ENCODE data around the gene FBF1. TPM values are rescaled to one million over a fixed set of nuclear protein-coding genes. Genes with fewer than 3 reads are reported as not detected.

FBF1 gene, protein sequence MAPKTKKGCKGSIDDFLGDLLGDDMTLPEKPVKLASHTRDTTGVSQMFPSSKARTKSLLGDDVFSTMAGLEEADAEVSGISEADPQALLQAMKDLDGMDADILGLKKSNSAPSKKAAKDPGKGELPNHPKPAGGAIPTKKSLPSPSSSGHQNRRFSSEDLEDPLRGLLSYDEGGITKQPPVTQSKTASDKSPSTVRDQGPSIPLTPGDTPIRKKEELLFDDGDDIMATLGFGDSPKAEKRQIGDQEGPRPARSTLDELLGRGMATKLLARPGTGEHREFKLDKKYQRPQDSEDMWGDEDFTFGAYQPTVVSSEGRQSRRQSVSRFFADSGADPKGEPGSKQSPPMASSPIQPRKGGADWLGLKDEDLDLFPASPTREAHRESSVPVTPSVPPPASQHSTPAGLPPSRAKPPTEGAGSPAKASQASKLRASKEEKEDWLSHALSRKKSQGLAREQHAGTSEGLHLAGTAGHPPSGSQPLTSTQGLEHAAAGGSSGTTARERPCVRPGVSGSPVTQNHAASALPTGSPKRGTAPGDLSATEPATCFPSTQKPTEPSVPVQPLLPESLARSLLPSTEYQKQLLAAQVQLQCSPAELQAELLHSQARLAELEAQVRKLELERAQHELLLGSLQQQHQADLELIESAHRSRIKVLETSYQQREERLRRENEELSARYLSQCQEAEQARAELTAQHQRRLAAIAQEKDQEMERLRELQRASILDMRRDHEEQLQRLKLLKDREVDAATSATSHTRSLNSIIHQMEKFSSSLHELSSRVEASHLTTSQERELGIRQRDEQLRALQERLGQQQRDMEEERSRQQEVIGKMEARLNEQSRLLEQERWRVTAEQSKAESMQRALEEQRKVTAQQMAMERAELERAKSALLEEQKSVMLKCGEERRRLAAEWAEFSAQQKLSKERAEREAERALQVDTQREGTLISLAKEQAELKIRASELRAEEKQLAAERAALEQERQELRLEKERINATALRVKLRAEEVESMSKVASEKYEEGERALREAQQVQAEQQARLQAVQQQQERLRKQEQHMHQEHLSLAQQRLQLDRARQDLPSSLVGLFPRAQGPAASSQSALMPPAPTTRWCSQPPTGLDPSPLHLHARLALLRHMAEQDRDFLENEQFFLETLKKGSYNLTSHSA
- 10.0 TPM for polyA plus RNA-seq (2012; ENCODE audit: insufficient read length, low read depth)

DNA sequence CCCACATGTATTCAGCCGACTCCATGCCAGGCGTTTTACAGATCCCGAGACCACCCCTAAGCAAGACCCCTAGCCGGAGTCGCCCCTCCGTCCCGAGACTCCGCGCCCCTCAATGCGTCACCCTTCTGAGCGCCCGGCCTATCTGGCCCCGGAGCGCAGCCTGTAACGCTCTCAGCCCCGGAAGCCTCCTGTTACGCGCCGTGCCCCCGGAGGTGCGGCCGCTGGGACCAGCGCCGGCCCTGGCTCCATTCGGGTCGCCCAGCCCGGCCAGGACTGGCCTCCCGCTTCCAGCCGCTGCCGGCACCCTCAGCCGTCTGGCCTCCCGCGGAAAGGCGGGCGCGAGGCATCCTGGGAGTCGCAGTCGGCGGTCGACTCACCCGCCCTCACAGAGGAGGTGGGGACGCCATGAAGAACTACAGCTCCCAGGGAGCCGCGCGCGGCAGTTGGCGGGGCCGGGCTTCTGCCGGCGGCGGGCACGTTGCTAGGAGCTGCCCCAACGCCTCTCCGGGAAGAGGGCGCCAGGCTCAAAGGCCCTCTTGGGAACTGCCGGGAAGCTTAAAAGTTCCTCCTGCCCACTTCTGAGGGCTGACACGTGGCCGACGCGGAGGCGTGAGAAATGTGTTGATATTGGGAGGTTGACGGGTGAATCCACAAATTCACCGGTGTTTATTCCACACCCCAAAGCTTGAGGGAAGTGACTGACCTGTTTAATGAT lies at the start of gene FBF1:
FBF1 (minus strand) TSS at position 316 of the 715 bp plus-strand sequence. CDS start 2,893 bp downstream, outside the sequence.
- TF ChIP-seq POLR2AphosphoS5 (IDR thresholded peaks at IDR 0.05; ENCODE audit: low read depth, low read length), result peak; percentile 88
- peak; percentile 91; the same call in 1 of the 2 replicates for TF ChIP-seq SIN3A (IDR thresholded peaks at IDR 0.05; ENCODE audit: borderline replicate concordance, insufficient read depth, low read length)
- TF ChIP-seq, protein P1, sequence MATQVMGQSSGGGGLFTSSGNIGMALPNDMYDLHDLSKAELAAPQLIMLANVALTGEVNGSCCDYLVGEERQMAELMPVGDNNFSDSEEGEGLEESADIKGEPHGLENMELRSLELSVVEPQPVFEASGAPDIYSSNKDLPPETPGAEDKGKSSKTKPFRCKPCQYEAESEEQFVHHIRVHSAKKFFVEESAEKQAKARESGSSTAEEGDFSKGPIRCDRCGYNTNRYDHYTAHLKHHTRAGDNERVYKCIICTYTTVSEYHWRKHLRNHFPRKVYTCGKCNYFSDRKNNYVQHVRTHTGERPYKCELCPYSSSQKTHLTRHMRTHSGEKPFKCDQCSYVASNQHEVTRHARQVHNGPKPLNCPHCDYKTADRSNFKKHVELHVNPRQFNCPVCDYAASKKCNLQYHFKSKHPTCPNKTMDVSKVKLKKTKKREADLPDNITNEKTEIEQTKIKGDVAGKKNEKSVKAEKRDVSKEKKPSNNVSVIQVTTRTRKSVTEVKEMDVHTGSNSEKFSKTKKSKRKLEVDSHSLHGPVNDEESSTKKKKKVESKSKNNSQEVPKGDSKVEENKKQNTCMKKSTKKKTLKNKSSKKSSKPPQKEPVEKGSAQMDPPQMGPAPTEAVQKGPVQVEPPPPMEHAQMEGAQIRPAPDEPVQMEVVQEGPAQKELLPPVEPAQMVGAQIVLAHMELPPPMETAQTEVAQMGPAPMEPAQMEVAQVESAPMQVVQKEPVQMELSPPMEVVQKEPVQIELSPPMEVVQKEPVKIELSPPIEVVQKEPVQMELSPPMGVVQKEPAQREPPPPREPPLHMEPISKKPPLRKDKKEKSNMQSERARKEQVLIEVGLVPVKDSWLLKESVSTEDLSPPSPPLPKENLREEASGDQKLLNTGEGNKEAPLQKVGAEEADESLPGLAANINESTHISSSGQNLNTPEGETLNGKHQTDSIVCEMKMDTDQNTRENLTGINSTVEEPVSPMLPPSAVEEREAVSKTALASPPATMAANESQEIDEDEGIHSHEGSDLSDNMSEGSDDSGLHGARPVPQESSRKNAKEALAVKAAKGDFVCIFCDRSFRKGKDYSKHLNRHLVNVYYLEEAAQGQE (IDR thresholded peaks at IDR 0.05; ENCODE audit: insufficient read depth in 1 of 2, low read depth in 2 of 2, low read length in 2 of 2), result no peak
- TF ChIP-seq TAF1 (IDR thresholded peaks at IDR 0.05; ENCODE audit: borderline replicate concordance, insufficient read depth, low read length), result peak; percentile 65; the same call in 1 of the 2 replicates
- peak; percentile 96 for TF ChIP-seq FOXP2 (optimal IDR thresholded peaks at IDR 0.05; ENCODE audit: borderline replicate concordance, extremely low read depth, extremely low read length, insufficient read depth)

DNA sequence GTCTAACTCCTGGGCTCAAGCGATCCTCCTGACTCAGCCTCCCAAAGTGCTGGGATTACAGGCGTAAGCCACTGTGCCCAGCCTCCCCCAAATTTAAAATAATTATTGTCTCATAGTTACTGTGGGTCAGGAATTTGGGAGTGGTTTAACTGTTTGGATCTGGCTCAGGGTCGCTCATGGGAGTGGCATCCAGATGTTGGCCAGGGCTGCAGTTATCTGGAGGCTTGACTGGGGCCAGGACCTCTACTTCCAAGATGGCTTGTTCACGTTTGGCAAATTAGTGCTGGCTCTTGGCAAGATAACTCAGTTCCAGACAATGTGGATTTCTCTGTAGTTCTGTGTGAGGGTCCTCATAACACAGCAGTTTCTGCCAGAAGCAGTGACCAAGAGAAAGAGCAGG lies 46.2 kb upstream of the FBF1 start:
- TF ChIP-seq FOXP2 (optimal IDR thresholded peaks at IDR 0.05; ENCODE audit: borderline replicate concordance, extremely low read depth, extremely low read length, insufficient read depth) (no peak), SIN3A (IDR thresholded peaks at IDR 0.05; ENCODE audit: borderline replicate concordance, insufficient read depth, low read length) (no peak), POLR2AphosphoS5 (IDR thresholded peaks at IDR 0.05; ENCODE audit: low read depth, low read length) (no peak), TAF1 (IDR thresholded peaks at IDR 0.05; ENCODE audit: borderline replicate concordance, insufficient read depth, low read length) (no peak)
- TF ChIP-seq, protein P1 (IDR thresholded peaks at IDR 0.05; ENCODE audit: insufficient read depth in 1 of 2, low read depth in 2 of 2, low read length in 2 of 2), result no peak

DNA sequence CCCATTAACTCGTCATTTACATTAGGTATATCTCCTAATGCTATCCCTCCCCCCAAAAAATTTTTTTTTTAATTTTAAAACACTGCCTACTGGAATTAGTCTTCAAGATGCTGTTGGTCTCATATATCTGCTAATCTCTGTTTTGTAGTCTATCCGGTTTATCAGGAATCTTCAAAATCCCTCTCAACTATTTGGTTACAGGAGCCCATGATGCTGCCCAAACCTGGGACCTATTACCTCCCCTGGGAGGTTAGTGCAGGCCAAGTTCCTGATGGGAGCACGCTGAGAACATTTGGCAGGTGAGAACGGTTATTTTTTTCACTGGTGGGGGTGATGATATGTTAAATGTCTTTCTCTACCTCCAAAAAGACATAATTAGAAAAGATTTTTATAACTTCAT lies 45.1 kb upstream of the FBF1 start:
- no peak for TF ChIP-seq POLR2AphosphoS5 (IDR thresholded peaks at IDR 0.05; ENCODE audit: low read depth, low read length)
- no peak for TF ChIP-seq TAF1 (IDR thresholded peaks at IDR 0.05; ENCODE audit: borderline replicate concordance, insufficient read depth, low read length)
- TF ChIP-seq SIN3A (IDR thresholded peaks at IDR 0.05; ENCODE audit: borderline replicate concordance, insufficient read depth, low read length), result no peak
- TF ChIP-seq FOXP2 (optimal IDR thresholded peaks at IDR 0.05; ENCODE audit: borderline replicate concordance, extremely low read depth, extremely low read length, insufficient read depth), result no peak
- TF ChIP-seq, protein P1 (IDR thresholded peaks at IDR 0.05; ENCODE audit: insufficient read depth in 1 of 2, low read depth in 2 of 2, low read length in 2 of 2), result no peak

DNA sequence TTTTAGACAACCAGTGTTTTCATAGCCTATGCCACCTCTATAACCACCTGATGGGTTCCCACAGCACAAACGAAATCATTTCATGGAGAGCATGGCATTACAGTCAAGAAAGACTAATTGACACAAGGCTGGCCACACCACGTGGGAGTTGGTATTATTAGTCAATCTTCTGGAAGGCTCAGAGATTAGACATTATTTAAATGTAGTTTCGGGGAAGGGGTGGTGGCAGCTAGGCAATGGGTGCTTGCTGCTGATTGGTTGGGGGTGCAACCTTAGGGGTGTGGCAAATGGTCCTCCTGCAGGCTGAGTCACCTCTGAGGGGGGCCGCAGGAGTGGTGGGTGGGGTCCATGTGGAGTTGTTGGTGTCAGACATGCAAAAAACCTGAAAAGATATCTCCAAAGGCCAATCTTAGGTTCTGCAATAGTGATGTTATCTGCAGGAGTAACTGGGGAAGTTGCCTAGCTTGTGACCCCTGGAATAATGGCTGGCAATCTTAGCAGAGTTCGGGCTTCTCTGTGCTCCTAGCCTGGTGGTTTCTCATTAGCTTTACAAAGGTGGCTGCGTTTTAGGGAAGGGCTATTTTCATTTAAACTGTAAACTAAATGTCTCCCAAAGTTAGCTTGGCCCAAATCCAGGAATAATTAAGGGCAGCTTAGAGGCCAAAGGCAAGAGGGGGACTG lies 42.8 kb upstream of the FBF1 start:
- TF ChIP-seq POLR2AphosphoS5 (IDR thresholded peaks at IDR 0.05; ENCODE audit: low read depth, low read length) (no peak), SIN3A (IDR thresholded peaks at IDR 0.05; ENCODE audit: borderline replicate concordance, insufficient read depth, low read length) (no peak), TAF1 (IDR thresholded peaks at IDR 0.05; ENCODE audit: borderline replicate concordance, insufficient read depth, low read length) (no peak), FOXP2 (optimal IDR thresholded peaks at IDR 0.05; ENCODE audit: borderline replicate concordance, extremely low read depth, extremely low read length, insufficient read depth) (no peak)
- TF ChIP-seq, protein P1 (IDR thresholded peaks at IDR 0.05; ENCODE audit: insufficient read depth in 1 of 2, low read depth in 2 of 2, low read length in 2 of 2), result no peak

Measured in PFSK-1 (cell line).